Stimulated activated CD8-positive, alpha-beta memory T cell treated with anti-CD3 and anti-CD28 coated beads, Interleukin-4, amount 100 ng/mL, for 24 hours (primary cell): ENCODE measurements around the gene SLC16A2.

ENCODE experiments used
- DNase-seq: peaks from one replicate; pipeline ENCODE4 v3.0.0-alpha.2; 2020; ENCODE audit warnings: low read depth

Gene SLC16A2

GRCh38 chrX:74421036-74421739 lies at the start of gene SLC16A2:
TSS of gene SLC16A2 (plus strand) at chrX:74421493. CDS start at chrX:74421638, 145 bp downstream.
- no peak for DNase-seq

DNA sequence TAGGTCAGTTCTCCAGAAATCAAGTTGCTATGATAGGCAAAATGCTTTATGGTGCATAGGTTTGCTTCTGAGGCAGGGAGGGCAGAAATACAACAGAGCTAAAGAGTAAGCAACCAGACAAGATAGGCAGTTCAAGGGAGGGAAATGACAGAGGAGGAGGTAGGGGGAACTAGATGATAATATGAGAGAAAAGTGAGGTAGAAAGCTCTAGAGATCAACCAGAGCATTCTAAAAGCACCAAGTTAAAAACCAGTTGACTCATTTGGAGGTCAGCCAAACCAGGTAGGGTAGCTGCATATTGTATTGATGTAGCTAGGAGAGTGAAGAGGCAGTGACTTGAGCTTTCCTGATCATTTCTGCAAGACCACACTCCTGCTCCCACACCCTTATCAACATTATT lies 49.0 kb upstream of the SLC16A2 start:
- no peak for DNase-seq

GRCh38 chrX:74377282-74377681 lies 44.0 kb upstream of the SLC16A2 start:
- no peak for DNase-seq

DNA sequence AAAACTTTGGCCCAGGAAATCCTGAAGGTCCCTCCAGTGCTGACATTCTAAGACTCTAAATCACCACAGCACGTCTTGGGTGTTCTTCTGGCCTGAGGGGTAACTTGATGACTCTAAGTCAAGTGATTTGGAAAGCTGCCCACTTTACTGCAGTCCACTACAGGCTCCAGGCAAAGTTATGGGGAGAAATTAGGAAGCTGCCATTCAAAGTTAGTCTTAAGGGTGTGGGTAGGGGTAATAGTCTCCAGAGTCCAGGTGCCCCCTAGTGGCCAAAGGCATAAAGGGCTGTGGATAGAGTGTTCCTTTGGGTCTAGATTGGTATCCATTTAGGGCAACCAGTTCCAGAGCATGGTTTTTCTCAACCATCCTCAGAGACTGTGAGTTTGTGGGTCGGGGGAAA lies 38.7 kb upstream of the SLC16A2 start:
- peak; percentile 42 for DNase-seq

DNA sequence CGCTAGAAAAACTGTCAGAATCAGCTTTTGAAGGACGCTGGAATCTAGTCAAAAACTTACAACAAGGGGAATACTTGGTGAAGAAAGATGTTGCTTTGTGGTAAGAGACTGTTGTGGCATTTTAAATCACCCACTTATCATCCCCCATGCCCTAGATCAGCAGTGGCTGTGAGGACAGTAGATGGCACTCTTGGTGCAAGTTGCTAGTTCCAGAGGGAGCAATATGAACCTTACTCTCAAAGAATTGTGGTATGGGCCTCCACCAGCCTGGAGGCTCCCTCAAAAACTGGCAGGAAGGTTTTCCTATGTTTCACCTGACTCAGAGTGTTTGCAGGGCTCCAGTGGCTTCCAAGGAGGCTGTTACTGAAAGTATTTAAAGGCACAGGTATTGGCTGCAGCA lies 37.7 kb upstream of the SLC16A2 start:
- no peak for DNase-seq

DNA sequence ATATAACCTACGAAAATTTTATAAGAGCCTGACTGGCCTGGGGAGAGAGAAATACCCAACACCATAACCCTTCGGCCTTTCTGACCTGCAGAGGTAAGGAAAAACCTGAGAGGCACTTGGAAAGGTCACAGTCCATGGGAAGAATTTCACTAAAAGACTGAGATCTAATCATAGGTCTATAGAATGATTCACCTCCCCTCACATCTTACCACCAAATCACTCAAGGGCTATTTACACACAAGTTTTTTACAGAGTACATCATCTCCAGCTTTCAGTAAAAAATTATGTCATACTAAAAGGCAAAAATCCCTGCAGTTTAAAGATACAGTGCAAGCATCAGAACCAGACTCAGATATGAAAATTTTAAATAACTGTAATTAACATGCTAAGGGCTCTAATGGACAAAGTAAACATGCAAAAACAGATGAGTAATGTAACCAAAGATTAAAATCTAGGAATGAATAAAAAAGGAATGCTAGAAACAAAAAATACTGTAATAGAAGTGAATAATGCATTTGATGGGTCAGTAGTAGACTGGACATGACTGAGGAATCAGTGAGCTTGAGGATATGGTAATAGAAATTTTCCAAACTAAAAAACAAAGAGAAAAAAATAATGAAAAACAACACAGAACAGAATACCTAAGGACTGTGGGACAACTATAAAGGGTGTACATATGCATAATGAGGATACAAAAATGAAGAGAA lies 32.1 kb upstream of the SLC16A2 start:
- no peak for DNase-seq

GRCh38 chrX:74395556-74395955 lies 25.7 kb upstream of the SLC16A2 start:
- no peak for DNase-seq

DNA sequence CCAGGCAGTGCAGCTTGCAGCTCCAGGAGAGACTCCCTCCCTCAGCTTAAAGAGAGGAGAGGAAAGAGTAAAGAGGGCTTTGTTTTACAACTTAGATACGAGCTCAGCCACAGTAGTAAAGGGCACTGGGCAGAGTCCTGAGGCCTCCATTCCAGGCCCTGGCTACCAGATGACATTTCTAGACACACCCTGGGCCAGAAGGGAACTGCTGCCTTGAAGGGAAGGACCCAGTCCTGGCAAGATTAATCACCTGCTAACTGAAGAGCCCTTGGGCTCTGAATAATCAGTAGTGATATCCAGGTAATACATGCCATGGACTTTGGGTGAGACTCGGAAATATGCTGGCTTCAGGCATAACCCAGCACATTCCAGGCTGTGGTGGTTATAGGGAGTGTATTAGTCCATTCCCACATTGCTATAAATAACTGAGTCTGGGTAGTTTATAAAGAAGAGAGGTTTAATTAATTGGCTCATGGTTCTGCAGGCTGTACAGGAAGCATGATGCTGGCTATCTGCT lies 15.3 kb upstream of the SLC16A2 start:
- no peak for DNase-seq

DNA sequence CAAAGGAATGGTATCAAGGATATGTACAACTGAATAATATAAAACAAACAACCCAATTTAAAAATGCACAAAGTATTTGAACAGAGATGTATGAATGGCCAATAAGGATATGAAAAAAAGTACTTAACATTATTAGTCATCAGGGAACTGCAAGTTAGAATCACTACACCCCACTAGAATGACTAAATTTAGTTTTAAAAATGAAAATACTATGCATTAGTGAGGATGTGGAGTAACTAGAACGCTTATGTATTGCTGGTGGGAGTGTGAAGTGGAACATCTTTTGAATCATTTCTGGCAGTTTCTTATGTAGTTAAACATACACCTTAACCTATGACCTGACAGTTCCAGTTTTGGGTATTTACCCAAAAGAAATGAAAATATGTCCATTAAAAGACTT lies 13.0 kb upstream of the SLC16A2 start:
- DNase-seq: no peak

DNA sequence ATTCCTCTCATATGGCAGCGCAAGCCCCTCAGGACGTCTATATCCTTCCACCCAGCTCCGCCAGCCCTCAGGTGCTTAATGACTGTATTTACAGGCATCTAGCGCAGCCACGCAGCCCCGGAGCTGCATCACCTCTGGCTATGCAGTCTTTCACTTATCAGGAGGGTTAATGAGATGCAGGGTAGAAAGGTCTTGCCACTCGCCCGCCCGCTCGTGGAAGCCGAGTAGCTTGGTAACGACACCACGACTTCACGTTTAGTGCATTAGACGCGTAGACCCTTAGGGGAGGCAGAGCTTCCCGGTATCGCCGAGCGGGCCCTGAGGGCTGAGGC lies 1.5 kb upstream of the SLC16A2 start:
- DNase-seq: no peak

GRCh38 chrX:74420196-74421035 lies 877 bp upstream of the SLC16A2 start:
- DNase-seq: no peak

DNA sequence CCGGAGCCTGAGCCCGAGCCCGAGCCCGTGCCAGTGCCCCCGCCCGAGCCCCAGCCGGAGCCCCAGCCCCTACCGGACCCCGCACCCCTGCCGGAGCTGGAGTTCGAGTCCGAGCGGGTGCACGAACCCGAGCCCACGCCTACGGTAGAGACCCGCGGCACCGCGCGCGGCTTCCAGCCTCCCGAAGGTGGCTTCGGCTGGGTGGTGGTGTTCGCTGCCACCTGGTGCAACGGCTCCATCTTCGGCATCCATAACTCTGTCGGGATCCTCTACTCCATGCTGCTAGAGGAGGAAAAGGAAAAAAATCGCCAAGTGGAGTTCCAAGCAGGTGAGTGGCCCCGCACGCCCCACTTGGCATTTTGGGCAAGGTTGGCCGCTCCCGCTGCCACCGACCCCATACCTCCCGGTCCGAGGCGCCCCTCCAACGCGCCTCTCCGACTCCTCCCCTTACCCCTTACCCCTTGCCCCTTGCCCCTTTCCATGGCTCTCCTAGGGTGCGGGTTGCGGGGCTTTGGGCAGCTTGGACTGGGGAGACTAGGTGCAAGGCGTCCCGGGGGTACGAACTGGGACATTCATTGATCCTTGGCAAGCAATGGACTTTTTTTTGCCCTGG lies 553 bp downstream of the SLC16A2 start:
- no peak for DNase-seq

- no peak for DNase-seq
These were observed 1.4 kb downstream of the SLC16A2 start for GRCh38 chrX:74422576-74423288.

DNA sequence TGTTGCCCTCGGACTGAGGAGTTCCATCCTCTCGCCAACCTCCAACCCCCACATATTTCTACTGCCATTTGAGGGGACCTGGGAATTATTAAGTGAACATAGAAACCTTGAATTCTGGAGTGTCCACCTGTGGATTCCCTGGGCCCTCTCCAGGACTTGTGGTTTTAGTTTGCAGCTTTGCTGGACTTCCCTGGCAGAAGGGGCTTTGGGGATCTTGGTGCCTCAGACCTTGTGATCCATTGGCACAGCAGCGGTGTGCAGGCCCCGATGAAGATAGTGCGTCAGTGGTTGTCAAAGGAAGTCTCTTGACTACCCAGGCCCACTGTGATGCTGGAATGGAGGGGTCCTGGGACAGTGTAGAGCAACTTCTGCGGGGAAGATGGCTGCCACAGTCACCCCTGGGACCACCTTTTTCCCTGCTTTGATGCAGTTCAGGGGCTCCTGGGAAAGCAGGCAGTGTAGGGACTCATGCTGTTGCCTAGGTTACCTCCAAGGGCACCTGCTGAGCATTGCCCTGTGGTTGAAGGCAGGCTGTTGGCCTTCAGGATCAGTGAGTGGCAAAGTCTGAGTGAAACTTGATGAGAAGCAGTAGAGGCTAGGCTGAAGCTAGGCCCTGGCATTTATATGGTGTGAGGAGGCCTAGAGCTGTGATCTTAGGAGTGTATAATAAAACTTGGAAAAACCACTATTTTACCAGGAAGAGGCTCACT lies 2.2 kb downstream of the SLC16A2 start:
- no peak for DNase-seq

- DNase-seq: no peak
These were observed 4.8 kb downstream of the SLC16A2 start for GRCh38 chrX:74426071-74426470.

DNA sequence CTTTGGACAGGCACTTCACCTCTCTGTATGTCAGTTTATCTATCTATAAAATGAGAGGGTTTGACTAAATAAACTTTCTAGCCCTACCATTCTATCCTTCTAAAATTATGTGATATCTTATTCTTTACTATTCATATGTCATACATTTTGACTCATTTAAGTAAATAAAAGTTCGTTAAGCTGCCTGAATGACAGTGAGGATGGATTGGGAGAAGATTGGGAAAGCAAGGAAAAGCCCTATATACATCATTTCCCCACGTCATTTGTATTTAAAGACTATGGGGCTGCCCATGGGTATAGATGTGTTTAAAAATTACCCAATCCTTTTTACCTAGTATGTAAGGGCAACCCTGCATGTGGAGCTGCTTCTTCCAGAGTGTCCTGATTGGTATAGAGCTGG lies 5.3 kb downstream of the SLC16A2 start:
- no peak for DNase-seq

GRCh38 chrX:74431797-74432196 lies 10.5 kb downstream of the SLC16A2 start:
- no peak for DNase-seq

GRCh38 chrX:74434336-74434735 lies 13.0 kb downstream of the SLC16A2 start:
- DNase-seq: no peak

GRCh38 chrX:74437530-74437929 lies 16.2 kb downstream of the SLC16A2 start:
- DNase-seq: no peak

- DNase-seq: no peak
These were observed 17.5 kb downstream of the SLC16A2 start for GRCh38 chrX:74438764-74439163.

DNA sequence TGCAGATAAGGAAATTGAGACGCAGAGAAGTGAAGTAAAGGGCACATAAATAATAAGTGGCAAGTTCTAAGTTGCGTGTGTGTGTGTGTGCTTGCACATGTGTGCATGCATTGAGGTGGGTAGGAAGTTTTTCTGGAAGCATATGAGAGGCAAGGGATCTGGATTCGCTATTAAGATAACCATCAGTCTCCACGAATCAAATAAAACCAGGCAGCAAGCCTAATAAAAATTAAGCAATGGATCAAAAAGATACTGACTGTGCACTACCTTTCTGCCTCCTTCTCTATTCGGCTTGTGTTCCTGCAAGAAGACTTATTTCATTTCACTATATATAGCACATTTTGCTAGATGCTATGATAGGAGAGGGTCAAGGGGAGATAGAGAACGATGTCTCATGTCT lies 23.8 kb downstream of the SLC16A2 start:
- no peak for DNase-seq
